Measurements from ENCODE around the gene IPO11.

DNA sequence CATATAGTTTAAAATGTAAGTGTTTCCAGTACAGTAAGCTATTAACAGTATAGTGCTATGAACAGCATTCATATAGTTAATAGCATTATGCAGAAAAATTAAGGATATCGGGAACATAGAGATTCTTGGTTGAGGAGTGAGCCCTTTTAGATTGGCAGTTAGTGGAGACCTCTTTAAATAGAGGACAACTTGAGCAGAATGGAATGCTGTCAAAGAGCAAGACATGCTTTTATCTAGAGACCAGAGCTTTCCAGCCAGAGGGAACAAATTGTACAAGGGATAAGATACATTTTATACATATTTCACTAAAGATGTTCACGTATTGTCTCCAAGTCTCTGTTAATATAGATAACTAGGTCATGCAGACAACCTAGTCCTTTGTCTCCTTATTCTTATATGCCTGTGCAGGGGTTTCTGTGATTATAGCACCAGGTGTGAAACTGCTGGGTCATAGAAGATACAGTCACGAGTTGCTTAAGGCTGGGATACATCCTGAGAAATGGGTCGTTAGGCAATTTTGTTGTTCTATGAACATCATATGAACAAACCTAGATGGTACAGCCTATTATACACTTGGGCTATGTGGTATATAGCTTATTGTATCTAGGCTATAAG lies 6.0 kb downstream of the IPO11 start:
- TF ChIP-seq ZNF8 (CRISPR knock-in tag; IDR thresholded peaks at IDR 0.05) (no peak), OSR1 (CRISPR knock-in tag; IDR thresholded peaks at IDR 0.05) (no peak)
- TF ChIP-seq, protein P1, sequence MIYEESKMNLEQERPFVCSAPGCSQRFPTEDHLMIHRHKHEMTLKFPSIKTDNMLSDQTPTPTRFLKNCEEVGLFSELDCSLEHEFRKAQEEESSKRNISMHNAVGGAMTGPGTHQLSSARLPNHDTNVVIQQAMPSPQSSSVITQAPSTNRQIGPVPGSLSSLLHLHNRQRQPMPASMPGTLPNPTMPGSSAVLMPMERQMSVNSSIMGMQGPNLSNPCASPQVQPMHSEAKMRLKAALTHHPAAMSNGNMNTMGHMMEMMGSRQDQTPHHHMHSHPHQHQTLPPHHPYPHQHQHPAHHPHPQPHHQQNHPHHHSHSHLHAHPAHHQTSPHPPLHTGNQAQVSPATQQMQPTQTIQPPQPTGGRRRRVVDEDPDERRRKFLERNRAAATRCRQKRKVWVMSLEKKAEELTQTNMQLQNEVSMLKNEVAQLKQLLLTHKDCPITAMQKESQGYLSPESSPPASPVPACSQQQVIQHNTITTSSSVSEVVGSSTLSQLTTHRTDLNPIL (CRISPR knock-in tag; IDR thresholded peaks at IDR 0.05; ENCODE audit: low read depth) = no peak
